ENCODE data around the gene RBFOX1.

The RBFOX1 gene

GRCh38 chr16:7332611-7333010 lies at the start of gene RBFOX1:
RBFOX1 (plus strand) TSS chr16:7332845.
- H3K27ac ChIP-seq: no peak within 1 kb of the TSS
- TF ChIP-seq ZFX (IDR thresholded peaks at IDR 0.05; ENCODE audit: borderline replicate concordance) (no peak), CTCF (IDR thresholded peaks at IDR 0.05) (no peak)

GRCh38 chr16:7284780-7285179 lies 47.9 kb upstream of the RBFOX1 start:
- H3K27ac ChIP-seq: no peak overlapping the region
- TF ChIP-seq CTCF (IDR thresholded peaks at IDR 0.05) (no peak), ZFX (IDR thresholded peaks at IDR 0.05; ENCODE audit: borderline replicate concordance) (no peak)

- TF ChIP-seq CTCF (IDR thresholded peaks at IDR 0.05) (no peak), ZFX (IDR thresholded peaks at IDR 0.05; ENCODE audit: borderline replicate concordance) (no peak)
- no peak overlapping the region for H3K27ac ChIP-seq
These were observed 47.1 kb upstream of the RBFOX1 start for GRCh38 chr16:7285520-7285919.

GRCh38 chr16:7289299-7289698 lies 43.3 kb upstream of the RBFOX1 start:
- no peak for TF ChIP-seq ZFX (IDR thresholded peaks at IDR 0.05; ENCODE audit: borderline replicate concordance)
- TF ChIP-seq CTCF (IDR thresholded peaks at IDR 0.05): no peak
- H3K27ac ChIP-seq: no peak overlapping the region

GRCh38 chr16:7290682-7291081 lies 42.0 kb upstream of the RBFOX1 start:
- no peak for TF ChIP-seq CTCF (IDR thresholded peaks at IDR 0.05)
- TF ChIP-seq ZFX (IDR thresholded peaks at IDR 0.05; ENCODE audit: borderline replicate concordance): no peak
- no peak overlapping the region for H3K27ac ChIP-seq

GRCh38 chr16:7294020-7294419 lies 38.6 kb upstream of the RBFOX1 start:
- no peak overlapping the region for H3K27ac ChIP-seq
- TF ChIP-seq CTCF (IDR thresholded peaks at IDR 0.05) (no peak), ZFX (IDR thresholded peaks at IDR 0.05; ENCODE audit: borderline replicate concordance) (no peak)

- no peak overlapping the region for H3K27ac ChIP-seq
- no peak for TF ChIP-seq ZFX (IDR thresholded peaks at IDR 0.05; ENCODE audit: borderline replicate concordance)
- TF ChIP-seq CTCF (IDR thresholded peaks at IDR 0.05): no peak
These were observed 29.5 kb upstream of the RBFOX1 start for GRCh38 chr16:7303052-7303610.
